WTC11 (cell line): ENCODE results near the gene LIPT1. TPM values are rescaled to one million over a fixed set of nuclear protein-coding genes. Genes with fewer than 3 reads are reported as not detected.
A peak's percentile ranks its signal among the peaks of the same experiment; 100 is the strongest.
"Not testable (repeated sequence)": the region's sequence is repeated elsewhere in the genome, so short reads cannot be mapped to it uniquely, and the experiment has no call there.

Source experiments
- ATAC-seq: fragments of 200-7000 bp; cut with Tn5 transposase; 2 replicates; pipeline ENCODE4 v1.10.0; 2021; ENCODE audit warnings: mild to moderate bottlenecking, moderate library complexity
- CTCF ChIA-PET: fragments of 300-600 bp; sonication (Branson Sonifier 250); formaldehyde crosslinking; loops from one replicate; lab custom pipeline; 2021; ENCODE audit warnings: antibody characterized with exemption; lab: Charles Lee
- POLR2A ChIA-PET: fragments of 350-600 bp; sonication (Branson Sonifier 250); formaldehyde crosslinking; loops from one replicate; lab custom pipeline; 2021; ENCODE audit warnings: antibody characterized with exemption; lab: Charles Lee
- DNase-seq: peaks from one replicate; pipeline ENCODE4 v3.0.0; 2021; ENCODE audit warnings: low spot score
- H3K27ac Mint-ChIP-seq: 2 replicates; pipeline ENCODE4 v1.8.0; 2021; ENCODE audit warnings: mixed read lengths
- H3K27me3 Mint-ChIP-seq: 2 replicates; pipeline ENCODE4 v1.8.0; 2021; ENCODE audit warnings: low read depth, mild to moderate bottlenecking, moderate library complexity, mixed read lengths
- H3K36me3 Mint-ChIP-seq: 2 replicates; pipeline ENCODE4 v1.8.0; 2021; ENCODE audit warnings: mixed read lengths
- H3K4me1 Mint-ChIP-seq: 2 replicates; pipeline ENCODE4 v1.8.0; 2022; ENCODE audit warnings: mixed read lengths
- H3K4me3 Mint-ChIP-seq: 2 replicates; pipeline ENCODE4 v1.8.0; 2021; ENCODE audit warnings: mild to moderate bottlenecking, moderate library complexity, mixed read lengths
- H3K9me3 Mint-ChIP-seq: 2 replicates; pipeline ENCODE4 v1.8.0; 2021; ENCODE audit warnings: mixed read lengths
- JUN ChIP-seq: sonication (generic); formaldehyde crosslinking; IDR thresholded peaks from 2 replicates; pipeline ENCODE4 v1.8.0; 2023; ENCODE audit warnings: mild to moderate bottlenecking, missing genetic modification reagents
- NFYB ChIP-seq: sonication (generic); formaldehyde crosslinking; conservative IDR thresholded peaks from 2 replicates; pipeline ENCODE4 v1.8.0; 2022; ENCODE audit warnings: low read depth, missing genetic modification reagents
- NR1H2 ChIP-seq: sonication (generic); formaldehyde crosslinking; IDR thresholded peaks from 2 replicates; pipeline ENCODE4 v1.9.0; 2021; ENCODE audit warnings: mild to moderate bottlenecking, moderate library complexity, missing genetic modification reagents
- PRRX2 ChIP-seq: fragments of 250-450 bp; sonication (Bioruptor Pico); IDR thresholded peaks from 2 replicates; pipeline ENCODE4 v1.8.0; 2021; ENCODE audit warnings: mild to moderate bottlenecking
- RELA ChIP-seq: sonication (generic); formaldehyde crosslinking; IDR thresholded peaks from 2 replicates; pipeline ENCODE4 v1.8.1; 2022; ENCODE audit warnings: missing genetic modification reagents, mild to moderate bottlenecking, borderline replicate concordance
- SOX15 ChIP-seq: fragments of 250-450 bp; sonication (Bioruptor Pico); IDR thresholded peaks from 2 replicates; pipeline ENCODE4 v1.9.0; 2021; ENCODE audit warnings: mild to moderate bottlenecking
- ZNF121 ChIP-seq: sonication (generic); formaldehyde crosslinking; IDR thresholded peaks from 2 replicates; pipeline ENCODE4 v1.8.0; 2023; ENCODE audit warnings: missing genetic modification reagents
- ZNF263 ChIP-seq: sonication (generic); formaldehyde crosslinking; IDR thresholded peaks from 2 replicates; pipeline ENCODE4 v1.8.1; 2022; ENCODE audit warnings: low read depth, mild to moderate bottlenecking, moderate library complexity, missing genetic modification reagents
- ZNF512 ChIP-seq: sonication (generic); formaldehyde crosslinking; IDR thresholded peaks from 2 replicates; pipeline ENCODE4 v1.8.1; 2022; ENCODE audit warnings: missing genetic modification reagents, borderline replicate concordance
- total RNA-seq: library from RNA; stranded (reverse); gene quantifications from 3 replicates; pipeline ENCODE4 v1.2.3, GENCODE V29; 2021
- TF ChIP-seq, protein P1 (sequence below): sonication (generic); formaldehyde crosslinking; IDR thresholded peaks from 2 replicates; pipeline ENCODE4 v1.8.1; 2023; ENCODE audit warnings: mild to moderate bottlenecking, missing genetic modification reagents
- TF ChIP-seq, protein P2 (sequence below): sonication (generic); formaldehyde crosslinking; IDR thresholded peaks from 2 replicates; pipeline ENCODE4 v1.8.1; 2022; ENCODE audit warnings: mild to moderate bottlenecking, missing genetic modification reagents, moderate library complexity, borderline replicate concordance

The LIPT1 gene
- total RNA-seq, 1 experiment from 2014 or later, result 9.7 TPM

GRCh38 chr2:99190548-99190947 lies 35.8 kb downstream of the LIPT1 start:
- Mint-ChIP-seq H3K9me3 (peaks cover 7% of the 10 kb centered on the region; the same call in 1 of the 2 replicates), H3K27ac (no peak overlapping the region), H3K4me1 (no peaks in the 10 kb centered on the region)
- DNase-seq (no peak), ATAC-seq (0 out of 2 replicates have a peak, but pooled peaks have one; percentile 34)
- CTCF ChIA-PET, result interaction anchor here (0.6 to 1.6 kb wide), 3 partner anchors 9 to 147 kb away, joined by 3 to 4 read pairs (median 3); partner anchors contain the start of genes EIF5B, MITD1 and MRPL30
- no peak for TF ChIP-seq PRRX2 (CRISPR knock-in tag)
- no peak for TF ChIP-seq NFYB (CRISPR knock-in tag)
- TF ChIP-seq NR1H2 (CRISPR knock-in tag), result no peak
- TF ChIP-seq RELA (CRISPR knock-in tag), result no peak
- no peak for TF ChIP-seq ZNF512 (CRISPR knock-in tag)
- TF ChIP-seq ZNF263 (CRISPR knock-in tag), result no peak
- TF ChIP-seq SOX15 (CRISPR knock-in tag), result no peak
- no peak for TF ChIP-seq JUN (CRISPR knock-in tag)
- TF ChIP-seq, all 79 proteins: peak for 0
- peaks cover 56% of the 10 kb centered on the region for H3K36me3 Mint-ChIP-seq
- POLR2A ChIA-PET, result no interaction called here
- no peak overlapping the region for H3K4me3 Mint-ChIP-seq
- H3K27me3 Mint-ChIP-seq, result no peaks in the 10 kb centered on the region

GRCh38 chr2:99192364-99192763 lies 37.6 kb downstream of the LIPT1 start:
- DNase-seq, H3K27me3 Mint-ChIP-seq, CTCF ChIA-PET, H3K9me3 Mint-ChIP-seq, H3K4me1 Mint-ChIP-seq, H3K27ac Mint-ChIP-seq, ATAC-seq, H3K4me3 Mint-ChIP-seq, POLR2A ChIA-PET: not testable (repeated sequence)
- H3K36me3 Mint-ChIP-seq, result peaks cover 64% of the 10 kb centered on the region

DNA sequence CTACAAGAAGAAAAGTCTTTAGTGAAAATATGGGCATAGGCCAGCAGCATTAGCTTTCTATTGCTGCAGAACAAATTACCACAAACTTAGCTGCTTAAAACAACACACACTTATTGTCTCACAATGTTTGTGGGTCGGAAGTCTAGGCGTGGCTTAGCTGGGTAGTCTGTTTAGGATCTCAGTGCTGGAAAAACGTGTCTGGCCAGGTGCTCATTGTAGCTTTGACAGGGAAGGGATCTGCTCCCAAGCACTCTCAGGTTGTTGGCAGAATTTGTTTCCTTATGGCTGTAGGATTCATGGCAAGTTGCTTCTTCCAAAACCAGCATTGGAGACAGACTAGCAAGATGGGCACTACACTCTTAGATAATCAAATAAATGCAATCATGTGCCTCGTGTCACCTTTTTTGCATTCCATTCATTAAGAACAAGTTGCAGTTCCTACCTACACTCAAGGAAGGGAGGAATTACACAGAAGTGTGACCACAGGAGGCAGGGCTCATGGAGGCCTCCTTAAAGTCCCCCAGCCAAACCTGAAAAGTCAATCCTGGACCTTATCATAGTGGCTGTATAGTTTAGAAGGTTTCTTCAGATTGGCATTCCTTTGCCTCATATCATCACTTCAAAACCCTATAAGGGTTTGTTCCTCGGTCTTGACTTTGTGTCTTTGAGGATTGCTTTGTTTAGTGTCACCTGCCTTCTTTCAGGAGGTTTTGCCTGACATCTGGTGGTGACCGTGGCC lies 43.5 kb downstream of the LIPT1 start:
- DNase-seq (no peak), ATAC-seq (no peak)
- Mint-ChIP-seq H3K27ac (peak overlapping the region; percentile 63; the same call in 1 of the 2 replicates), H3K4me3 (no peak overlapping the region), H3K27me3 (no peaks in the 10 kb centered on the region), H3K4me1 (no peaks in the 10 kb centered on the region), H3K36me3 (peaks cover 32% of the 10 kb centered on the region), H3K9me3 (peaks cover 13% of the 10 kb centered on the region)
- ChIA-PET CTCF (interaction anchor here (1.0 kb wide), 1 partner anchor 17 kb away, joined by 4 read pairs; no protein-coding TSS in a partner anchor), POLR2A (no interaction called here)
- TF ChIP-seq, protein P1, sequence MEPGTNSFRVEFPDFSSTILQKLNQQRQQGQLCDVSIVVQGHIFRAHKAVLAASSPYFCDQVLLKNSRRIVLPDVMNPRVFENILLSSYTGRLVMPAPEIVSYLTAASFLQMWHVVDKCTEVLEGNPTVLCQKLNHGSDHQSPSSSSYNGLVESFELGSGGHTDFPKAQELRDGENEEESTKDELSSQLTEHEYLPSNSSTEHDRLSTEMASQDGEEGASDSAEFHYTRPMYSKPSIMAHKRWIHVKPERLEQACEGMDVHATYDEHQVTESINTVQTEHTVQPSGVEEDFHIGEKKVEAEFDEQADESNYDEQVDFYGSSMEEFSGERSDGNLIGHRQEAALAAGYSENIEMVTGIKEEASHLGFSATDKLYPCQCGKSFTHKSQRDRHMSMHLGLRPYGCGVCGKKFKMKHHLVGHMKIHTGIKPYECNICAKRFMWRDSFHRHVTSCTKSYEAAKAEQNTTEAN (CRISPR knock-in tag), result no peak

GRCh38 chr2:99200076-99200800 lies 45.5 kb downstream of the LIPT1 start:
- TF ChIP-seq, protein P2, sequence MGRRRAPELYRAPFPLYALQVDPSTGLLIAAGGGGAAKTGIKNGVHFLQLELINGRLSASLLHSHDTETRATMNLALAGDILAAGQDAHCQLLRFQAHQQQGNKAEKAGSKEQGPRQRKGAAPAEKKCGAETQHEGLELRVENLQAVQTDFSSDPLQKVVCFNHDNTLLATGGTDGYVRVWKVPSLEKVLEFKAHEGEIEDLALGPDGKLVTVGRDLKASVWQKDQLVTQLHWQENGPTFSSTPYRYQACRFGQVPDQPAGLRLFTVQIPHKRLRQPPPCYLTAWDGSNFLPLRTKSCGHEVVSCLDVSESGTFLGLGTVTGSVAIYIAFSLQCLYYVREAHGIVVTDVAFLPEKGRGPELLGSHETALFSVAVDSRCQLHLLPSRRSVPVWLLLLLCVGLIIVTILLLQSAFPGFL (CRISPR knock-in tag), result no peak
- peak; percentile 53; the same call in 1 of the 2 replicates for TF ChIP-seq ZNF121
- ChIA-PET CTCF (no interaction called here), POLR2A (no interaction called here)
- H3K27ac Mint-ChIP-seq, result no peak overlapping the region
- H3K36me3 Mint-ChIP-seq, result peaks cover 46% of the 10 kb centered on the region
- no peak for DNase-seq
- H3K4me1 Mint-ChIP-seq, result no peaks in the 10 kb centered on the region
- H3K27me3 Mint-ChIP-seq, result no peaks in the 10 kb centered on the region
- H3K4me3 Mint-ChIP-seq, result no peak overlapping the region
- no peak for ATAC-seq
- H3K9me3 Mint-ChIP-seq, result peaks cover 30% of the 10 kb centered on the region
